HepG2 (cell line): ENCODE measurements around the gene SSC4D. TPM values are rescaled to one million over a fixed set of nuclear protein-coding genes. Genes with fewer than 3 reads are reported as not detected.

Experiments
- AKNA ChIP-seq: sonication (generic); formaldehyde crosslinking; IDR thresholded peaks from 2 replicates; pipeline ENCODE4 v1.4.0; 2020; ENCODE audit warnings: missing genetic modification reagents, borderline replicate concordance
- ATF7-NPFF ChIP-seq: sonication (generic); formaldehyde crosslinking; IDR thresholded peaks from 2 replicates; pipeline ENCODE4 v1.8.1; 2023; ENCODE audit warnings: mild to moderate bottlenecking, low read depth, missing genetic modification reagents, moderate library complexity
- HMGA1 ChIP-seq: sonication (generic); formaldehyde crosslinking; conservative IDR thresholded peaks from 2 replicates; pipeline ENCODE4 v1.4.0; 2020; ENCODE audit warnings: missing genetic modification reagents
- HOXD1 ChIP-seq: sonication (generic); formaldehyde crosslinking; IDR thresholded peaks from 2 replicates; pipeline ENCODE4 v1.5.0; 2020; ENCODE audit warnings: missing genetic modification reagents
- MATR3 ChIP-seq: sonication (generic); formaldehyde crosslinking; IDR thresholded peaks from 2 replicates; pipeline ENCODE4 v1.4.0; 2020; ENCODE audit warnings: missing genetic modification reagents
- MLX ChIP-seq: IDR thresholded peaks from 2 replicates; pipeline ENCODE4 v1.6.1; 2016
- TBX3 ChIP-seq: fragments of 450-650 bp; IDR thresholded peaks from 2 replicates; pipeline ENCODE4 v1.6.1; 2017; ENCODE audit warnings: antibody characterized with exemption, mild to moderate bottlenecking, inconsistent platforms, borderline replicate concordance
- TERF1 ChIP-seq: sonication (generic); formaldehyde crosslinking; IDR thresholded peaks from 2 replicates; pipeline ENCODE4 v1.8.0; 2022; ENCODE audit warnings: mild to moderate bottlenecking, missing genetic modification reagents, moderate library complexity
- ZNF232 ChIP-seq: sonication (generic); formaldehyde crosslinking; IDR thresholded peaks from 2 replicates; pipeline ENCODE4 v1.4.0; 2020; ENCODE audit warnings: missing genetic modification reagents, borderline replicate concordance
- ZNF256 ChIP-seq: sonication (generic); formaldehyde crosslinking; conservative IDR thresholded peaks from 2 replicates; pipeline ENCODE4 v1.4.0; 2020; ENCODE audit warnings: missing genetic modification reagents
- ZNF503 ChIP-seq: sonication (generic); formaldehyde crosslinking; IDR thresholded peaks from 2 replicates; pipeline ENCODE4 v1.4.0; 2020; ENCODE audit warnings: missing genetic modification reagents
- ZNF616 ChIP-seq: sonication (generic); formaldehyde crosslinking; IDR thresholded peaks from 2 replicates; pipeline ENCODE4 v1.5.0; 2020; ENCODE audit warnings: low read depth, mild to moderate bottlenecking, missing genetic modification reagents
- ZNF687 ChIP-seq: sonication (generic); formaldehyde crosslinking; IDR thresholded peaks from 2 replicates; pipeline ENCODE4 v1.5.1; 2020; ENCODE audit warnings: mild to moderate bottlenecking, missing genetic modification reagents, moderate library complexity
- polyA plus RNA-seq, 8 experiments: library from polyadenylated mRNA; depleted of rRNA in 3 of 8; stranded (reverse) in 7 of 8; unstranded in 1 of 8; fragments of >200 nt; fragmentation: Illumina TruSeq in 4 of 8; extraction: Trizol in 4 of 8; gene quantifications; 2 replicates each; pipeline versions ENCODE4 v1.2.1 to v1.2.3, GENCODE V29; 2011 to 2016; ENCODE audit warnings: low read depth in 4 of 8, missing spikeins in 1 of 8, mixed read lengths in 1 of 8; ENCODE audit not compliant: insufficient read depth in 1 of 8
- total RNA-seq, 5 experiments: library from RNA; depleted of rRNA; stranded (reverse); fragments of >200 nt; fragmentation: Illumina TruSeq; extraction: Trizol; gene quantifications; 2 replicates each; pipeline ENCODE4 v1.2.3, GENCODE V29; 2016; ENCODE audit warnings: low read depth in 1 of 5

Gene SSC4D
- total and polyA plus RNA-seq, 2 of the 13 experiments (the other 11 are each of a cell fraction or from before 2014, with no cell fraction given): 33.3 to 63.8 TPM

GRCh38 chr7:76393116-76394031 lies 16.1 kb downstream of the SSC4D start (continued):
- TF ChIP-seq ZNF503 (CRISPR knock-in tag) (no peak), AKNA (CRISPR knock-in tag) (no peak), TBX3 (no peak), ZNF616 (CRISPR knock-in tag) (peak; percentile 97), ZNF687 (peak; percentile 97), HOXD1 (CRISPR knock-in tag) (0 out of 2 replicates have a peak, but pooled peaks have one; percentile 13), ATF7-NPFF (CRISPR knock-in tag) (peak; percentile 98; the same call in 1 of the 2 replicates), ZNF232 (CRISPR knock-in tag) (no peak), TERF1 (CRISPR knock-in tag) (no peak), ZNF256 (CRISPR knock-in tag) (no peak), MATR3 (no peak), HMGA1 (CRISPR knock-in tag) (no peak), MLX (no peak)
